Activated CD4-positive, alpha-beta T cell treated with anti-CD3 and anti-CD28 coated beads for 48 hours (primary cell): ENCODE measurements around the gene DENND2A.
"Not testable (repeated sequence)": the region's sequence is repeated elsewhere in the genome, so short reads cannot be mapped to it uniquely, and the experiment has no call there.

Source experiments
- DNase-seq: peaks from one replicate; pipeline ENCODE4 v3.0.0-alpha.2; 2020

DENND2A gene

GRCh38 chr7:140581411-140581810 lies 59.2 kb downstream of the DENND2A start:
- no peak for DNase-seq

GRCh38 chr7:140577651-140578050 lies 63.0 kb downstream of the DENND2A start:
- DNase-seq = no peak

GRCh38 chr7:140576589-140576988 lies 64.0 kb downstream of the DENND2A start:
- DNase-seq = no peak

- no peak for DNase-seq
These were observed 69.0 kb downstream of the DENND2A start for GRCh38 chr7:140571538-140572122.

GRCh38 chr7:140570120-140570519 lies 70.5 kb downstream of the DENND2A start:
- DNase-seq = no peak

- no peak for DNase-seq
These were observed 72.4 kb downstream of the DENND2A start for GRCh38 chr7:140568021-140568813.

GRCh38 chr7:140566186-140566585 lies 74.4 kb downstream of the DENND2A start:
- not testable (repeated sequence) for DNase-seq

GRCh38 chr7:140565761-140566160 lies 74.9 kb downstream of the DENND2A start:
- DNase-seq = not testable (repeated sequence)

- DNase-seq = no peak
These were observed 76.0 kb downstream of the DENND2A start for GRCh38 chr7:140564643-140565042.

GRCh38 chr7:140562926-140563481 lies 77.6 kb downstream of the DENND2A start:
- DNase-seq = no peak

GRCh38 chr7:140559410-140559809 lies 81.2 kb downstream of the DENND2A start:
- DNase-seq = no peak

GRCh38 chr7:140557809-140558518 lies 82.6 kb downstream of the DENND2A start:
- no peak for DNase-seq

- no peak for DNase-seq
These were observed 83.5 kb downstream of the DENND2A start for GRCh38 chr7:140557069-140557468.

- DNase-seq = not testable (repeated sequence)
These were observed 87.4 kb downstream of the DENND2A start for GRCh38 chr7:140553236-140553635.

GRCh38 chr7:140552240-140552679 lies 88.4 kb downstream of the DENND2A start:
- no peak for DNase-seq

GRCh38 chr7:140551355-140552239 lies 89.0 kb downstream of the DENND2A start:
- DNase-seq = no peak

GRCh38 chr7:140546947-140547346 lies 93.7 kb downstream of the DENND2A start:
- no peak for DNase-seq

- DNase-seq = no peak
These were observed 96.2 kb downstream of the DENND2A start for GRCh38 chr7:140544388-140544826.

GRCh38 chr7:140542228-140542603 lies 98.4 kb downstream of the DENND2A start:
- DNase-seq = no peak

- no peak for DNase-seq
These were observed 98.9 kb downstream of the DENND2A start for GRCh38 chr7:140541513-140542227.

GRCh38 chr7:140541176-140541512 lies 99.5 kb downstream of the DENND2A start:
- no peak for DNase-seq
